HEK293T (cell line): Measurements from ENCODE around the gene ACO2.
"Not testable (repeated sequence)": the region's sequence is repeated elsewhere in the genome, so short reads cannot be mapped to it uniquely, and the experiment has no call there.

Source experiments
- CTCF ChIA-PET: fragments of 350-600 bp; formaldehyde crosslinking; extraction: SDS; loops from one replicate; lab custom pipeline; 2021; ENCODE audit warnings: antibody characterized with exemption, inconsistent platforms; lab: Yijun Ruan, JAX
- POLR2A ChIA-PET: fragments of 350-600 bp; formaldehyde crosslinking; extraction: SDS; loops from one replicate; lab custom pipeline; 2020; ENCODE audit warnings: antibody characterized with exemption, inconsistent platforms; lab: Yijun Ruan, JAX
- DNase-seq: peaks from one replicate; pipeline ENCODE4 v3.0.0; 2012; ENCODE audit warnings: mixed read lengths; ENCODE audit errors: extremely low spot score
- ARNT ChIP-seq: fragments of 450-650 bp; IDR thresholded peaks from 2 replicates; pipeline ENCODE4 v1.6.1; 2017; ENCODE audit warnings: mild to moderate bottlenecking
- BHLHE40 ChIP-seq: fragments of 450-650 bp; IDR thresholded peaks from 2 replicates; pipeline ENCODE4 v1.6.1; 2016; ENCODE audit warnings: mild to moderate bottlenecking, moderate library complexity, borderline replicate concordance
- CTBP1 ChIP-seq: fragments of 450-650 bp; IDR thresholded peaks from 2 replicates; pipeline ENCODE4 v1.6.1; 2016; ENCODE audit warnings: borderline replicate concordance
- ELF4 ChIP-seq: fragments of 450-650 bp; IDR thresholded peaks from 2 replicates; pipeline ENCODE4 v1.6.1; 2017; ENCODE audit warnings: antibody characterized with exemption
- FOXA1 ChIP-seq: fragments of 450-650 bp; IDR thresholded peaks from 2 replicates; pipeline ENCODE4 v1.6.1; 2016; ENCODE audit warnings: mild to moderate bottlenecking
- FOXK2 ChIP-seq: fragments of 450-650 bp; IDR thresholded peaks from 2 replicates; pipeline ENCODE4 v1.6.1; 2016; ENCODE audit warnings: mild to moderate bottlenecking
- FOXM1 ChIP-seq: fragments of 450-650 bp; IDR thresholded peaks from 2 replicates; pipeline ENCODE4 v1.6.1; 2017; ENCODE audit warnings: mild to moderate bottlenecking, borderline replicate concordance
- HDGF ChIP-seq: fragments of 450-650 bp; IDR thresholded peaks from 2 replicates; pipeline ENCODE4 v1.6.1; 2017; ENCODE audit warnings: antibody characterized with exemption, borderline replicate concordance
- L3MBTL2 ChIP-seq: fragments of 450-650 bp; conservative IDR thresholded peaks from 2 replicates; pipeline ENCODE4 v1.6.1; 2016; ENCODE audit warnings: mild to moderate bottlenecking
- LEF1 ChIP-seq: fragments of 450-650 bp; IDR thresholded peaks from 2 replicates; pipeline ENCODE4 v1.6.1; 2017; ENCODE audit warnings: mild to moderate bottlenecking, borderline replicate concordance
- NFRKB ChIP-seq: fragments of 450-650 bp; IDR thresholded peaks from 2 replicates; pipeline ENCODE4 v1.6.1; 2016; ENCODE audit warnings: mild to moderate bottlenecking, moderate library complexity
- SP1 ChIP-seq: fragments of 450-650 bp; IDR thresholded peaks from 2 replicates; pipeline ENCODE4 v1.6.1; 2017
- SUZ12 ChIP-seq: fragments of 450-650 bp; IDR thresholded peaks from 2 replicates; pipeline ENCODE4 v1.6.1; 2016; ENCODE audit warnings: mild to moderate bottlenecking
- TARDBP ChIP-seq: fragments of 450-650 bp; IDR thresholded peaks from 2 replicates; pipeline ENCODE4 v1.6.1; 2016
- ZNF384 ChIP-seq: fragments of 450-650 bp; IDR thresholded peaks from 2 replicates; pipeline ENCODE4 v1.6.1; 2016
- TF ChIP-seq, protein P1 (sequence below): fragments of 450-650 bp; IDR thresholded peaks from 2 replicates; pipeline ENCODE4 v1.6.1; 2016

Gene ACO2

DNA sequence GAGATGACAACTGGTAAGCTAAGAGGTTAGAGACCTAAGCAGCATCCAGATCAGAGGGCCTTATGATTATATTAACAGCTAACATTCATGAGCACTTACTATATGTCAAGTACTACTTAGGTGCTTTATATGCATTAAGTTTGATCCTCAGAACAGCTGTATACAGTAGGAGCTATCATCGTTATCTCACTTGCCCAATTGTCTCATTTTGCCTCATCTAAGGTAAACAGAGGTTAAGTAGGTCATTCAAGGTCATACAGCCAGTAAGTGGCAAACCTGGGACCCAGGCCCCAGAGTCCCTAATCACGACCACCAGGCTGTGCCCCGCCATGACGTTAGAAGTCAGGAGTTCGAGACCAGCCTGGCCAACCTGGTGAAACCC is 79.9 kb downstream of the ACO2 start:
- DNase-seq: no peak
- no peak for TF ChIP-seq FOXK2
- no peak for TF ChIP-seq SUZ12
- no peak for TF ChIP-seq LEF1
- TF ChIP-seq NFRKB: no peak
- TF ChIP-seq HDGF: no peak
- ChIA-PET CTCF (no interaction called here), POLR2A (interaction anchor here (0.8 to 1.3 kb wide), 2 partner anchors 11 to 41 kb away, joined by 3 to 8 read pairs; partner anchors contain the start of gene PMM1)

DNA sequence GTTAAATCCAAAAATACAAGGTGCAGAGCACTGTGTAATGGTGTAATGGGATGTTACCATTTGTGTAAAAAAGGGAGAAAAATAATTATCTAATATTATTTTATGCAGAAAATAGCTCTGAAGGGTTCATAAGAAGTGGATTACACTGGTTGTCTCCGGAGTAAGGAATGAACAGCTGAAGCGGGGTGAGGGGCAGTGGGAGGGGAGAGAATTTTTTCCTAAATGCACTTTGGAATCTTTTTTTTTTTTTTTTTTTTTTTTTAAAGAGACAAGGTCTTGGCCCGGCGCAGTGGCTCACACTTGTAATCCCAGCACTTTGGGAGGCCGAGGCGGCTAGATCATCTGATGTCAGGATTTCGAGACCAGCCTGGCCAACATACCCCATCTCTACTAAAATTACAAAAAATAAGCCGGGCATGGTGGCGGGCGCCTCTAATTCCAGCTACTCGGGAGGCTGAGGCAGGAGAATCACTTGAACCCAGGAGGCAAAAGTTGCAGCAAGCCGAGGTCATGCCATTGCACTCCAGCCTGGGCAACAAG is 82.1 kb downstream of the ACO2 start:
- no peak for DNase-seq
- CTCF ChIA-PET: interaction anchor here (0.8 kb wide), 1 partner anchor 27 kb away, joined by 3 read pairs; no protein-coding TSS in a partner anchor
- no peak for TF ChIP-seq HDGF
- TF ChIP-seq SP1: no peak
- TF ChIP-seq ARNT: no peak
- TF ChIP-seq NFRKB: no peak
- TF ChIP-seq CTBP1: no peak
- no peak for TF ChIP-seq BHLHE40
- no peak for TF ChIP-seq L3MBTL2
- TF ChIP-seq ZNF384: no peak; the same call in 1 of the 2 replicates
- TF ChIP-seq FOXM1: no peak
- TF ChIP-seq LEF1: no peak
- no peak for TF ChIP-seq TARDBP
- no peak for TF ChIP-seq FOXA1
- no peak for TF ChIP-seq SUZ12
- TF ChIP-seq, protein P1, sequence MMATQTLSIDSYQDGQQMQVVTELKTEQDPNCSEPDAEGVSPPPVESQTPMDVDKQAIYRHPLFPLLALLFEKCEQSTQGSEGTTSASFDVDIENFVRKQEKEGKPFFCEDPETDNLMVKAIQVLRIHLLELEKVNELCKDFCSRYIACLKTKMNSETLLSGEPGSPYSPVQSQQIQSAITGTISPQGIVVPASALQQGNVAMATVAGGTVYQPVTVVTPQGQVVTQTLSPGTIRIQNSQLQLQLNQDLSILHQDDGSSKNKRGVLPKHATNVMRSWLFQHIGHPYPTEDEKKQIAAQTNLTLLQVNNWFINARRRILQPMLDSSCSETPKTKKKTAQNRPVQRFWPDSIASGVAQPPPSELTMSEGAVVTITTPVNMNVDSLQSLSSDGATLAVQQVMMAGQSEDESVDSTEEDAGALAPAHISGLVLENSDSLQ: no peak
- no peak for TF ChIP-seq ELF4
- POLR2A ChIA-PET: interaction anchor here (0.6 to 1.8 kb wide), 2 partner anchors 29 to 70 kb away, joined by 3 to 5 read pairs; partner anchors contain the start of gene XRCC6

DNA sequence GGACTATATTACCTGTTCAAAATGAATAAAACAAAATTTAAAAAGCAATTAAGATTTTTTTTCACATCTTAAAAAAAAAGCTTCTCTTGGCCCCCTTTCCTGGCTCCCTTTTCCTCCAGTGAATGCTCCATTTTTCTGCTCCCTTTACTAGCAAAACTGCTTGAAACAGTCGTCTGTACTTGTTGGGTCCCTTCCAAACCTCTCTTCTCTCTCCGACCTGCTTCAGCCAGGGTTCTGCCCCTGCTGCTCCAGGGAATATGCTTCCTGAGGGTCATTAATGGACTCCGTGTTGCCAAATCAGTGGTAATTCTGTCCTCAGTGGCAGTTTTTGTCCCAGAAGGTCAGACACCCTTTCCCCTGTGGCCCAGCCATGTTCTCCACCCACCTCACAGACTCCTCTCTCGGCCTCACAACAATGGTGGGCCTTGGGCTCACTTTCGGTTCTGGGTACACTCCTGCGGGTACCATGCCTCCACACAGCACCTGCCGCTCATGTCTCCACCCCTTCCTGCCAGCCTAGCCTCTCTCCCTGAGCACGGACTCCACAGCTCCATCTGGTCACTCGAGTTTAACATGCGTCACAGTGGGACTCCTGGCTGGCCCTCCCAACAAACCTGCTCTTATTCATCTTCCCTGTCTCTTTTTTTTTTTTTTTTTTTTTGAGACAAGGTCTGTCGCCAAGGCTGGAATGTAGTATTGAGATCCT is 83.1 kb downstream of the ACO2 start:
- TF ChIP-seq FOXM1: no peak
- TF ChIP-seq CTBP1: no peak
- TF ChIP-seq NFRKB: no peak
- no peak for TF ChIP-seq LEF1
- ChIA-PET CTCF (interaction anchor here (0.6 kb wide), 1 partner anchor 1069 kb away, joined by 4 read pairs; no protein-coding TSS in a partner anchor), POLR2A (interaction anchor here (0.9 to 1.8 kb wide), 2 partner anchors 38 to 69 kb away, joined by 3 to 5 read pairs; partner anchors contain the start of genes PMM1 and XRCC6)
- no peak for DNase-seq

DNA sequence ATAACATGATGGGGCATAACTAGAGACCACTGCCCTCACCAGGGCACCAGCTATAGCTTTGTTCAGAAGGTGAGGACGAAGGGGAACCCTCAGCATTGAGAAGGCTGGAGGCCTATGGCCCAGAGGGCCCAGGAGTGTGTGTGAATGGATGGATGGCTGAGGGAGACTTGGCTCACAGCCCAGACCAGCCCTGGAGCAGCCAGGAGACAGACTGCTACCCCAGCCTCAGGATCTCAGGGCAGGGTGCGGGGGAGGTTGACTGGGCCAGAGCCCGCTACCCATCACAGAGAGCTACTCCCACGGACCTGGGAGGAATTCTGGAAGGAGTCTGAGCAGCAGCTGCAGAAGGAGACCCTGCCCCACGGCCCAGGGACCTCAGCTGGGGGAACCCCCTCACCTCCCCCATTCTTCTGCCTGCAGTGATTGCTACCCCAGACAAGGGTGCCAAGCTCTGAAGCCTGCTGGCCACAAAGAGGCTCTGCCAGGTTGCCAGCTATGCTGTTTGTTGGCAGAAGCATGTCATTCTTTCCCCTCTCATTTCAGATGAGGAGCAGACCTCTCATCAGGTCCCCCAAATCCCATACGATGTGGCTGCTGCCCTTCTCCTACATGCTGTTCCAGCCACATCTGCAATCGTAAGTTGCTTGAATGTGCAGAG is 86.5 kb downstream of the ACO2 start:
- POLR2A ChIA-PET: interaction anchor here (2.4 kb wide), 1 partner anchor 65 kb away, joined by 10 read pairs; the partner anchor contains the start of genes DESI1 and XRCC6
- TF ChIP-seq ARNT: no peak
- TF ChIP-seq L3MBTL2: no peak
- no peak for TF ChIP-seq TARDBP
- no peak for DNase-seq
- CTCF ChIA-PET: interaction anchor here (0.6 to 0.8 kb wide), 3 partner anchors 15 to 603 kb away, joined by 3 read pairs; partner anchors contain the start of gene PMM1

DNA sequence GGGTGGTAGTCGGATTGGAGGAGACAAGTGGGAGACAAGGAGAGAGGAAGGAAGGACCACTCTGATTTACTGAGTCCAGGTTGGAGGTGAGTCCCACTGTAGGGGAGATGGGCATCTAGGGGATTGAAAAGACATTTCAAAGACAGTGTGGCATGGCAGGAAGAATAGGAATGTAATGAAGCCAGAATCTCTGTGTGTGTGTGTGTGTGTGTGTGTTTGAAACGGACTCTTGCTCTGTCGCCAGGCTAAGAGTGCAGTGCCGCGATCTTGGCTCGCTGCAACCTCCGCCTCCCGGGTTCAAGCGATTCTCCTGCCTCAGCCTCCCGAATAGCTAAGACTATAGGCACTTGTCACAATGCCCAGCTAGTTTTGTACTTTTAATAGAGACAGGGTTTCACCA is 87.6 kb downstream of the ACO2 start:
- ChIA-PET CTCF (interaction anchor here (0.7 kb wide), 1 partner anchor 604 kb away, joined by 3 read pairs; no protein-coding TSS in a partner anchor), POLR2A (interaction anchor here (1.5 to 2.2 kb wide), 2 partner anchors 16 to 33 kb away, joined by 3 to 14 read pairs; partner anchors contain the start of gene PMM1)
- TF ChIP-seq SP1 (no peak), FOXM1 (no peak), ARNT (no peak), LEF1 (no peak), FOXK2 (no peak)
- TF ChIP-seq, protein P1: no peak
- DNase-seq: no peak

DNA sequence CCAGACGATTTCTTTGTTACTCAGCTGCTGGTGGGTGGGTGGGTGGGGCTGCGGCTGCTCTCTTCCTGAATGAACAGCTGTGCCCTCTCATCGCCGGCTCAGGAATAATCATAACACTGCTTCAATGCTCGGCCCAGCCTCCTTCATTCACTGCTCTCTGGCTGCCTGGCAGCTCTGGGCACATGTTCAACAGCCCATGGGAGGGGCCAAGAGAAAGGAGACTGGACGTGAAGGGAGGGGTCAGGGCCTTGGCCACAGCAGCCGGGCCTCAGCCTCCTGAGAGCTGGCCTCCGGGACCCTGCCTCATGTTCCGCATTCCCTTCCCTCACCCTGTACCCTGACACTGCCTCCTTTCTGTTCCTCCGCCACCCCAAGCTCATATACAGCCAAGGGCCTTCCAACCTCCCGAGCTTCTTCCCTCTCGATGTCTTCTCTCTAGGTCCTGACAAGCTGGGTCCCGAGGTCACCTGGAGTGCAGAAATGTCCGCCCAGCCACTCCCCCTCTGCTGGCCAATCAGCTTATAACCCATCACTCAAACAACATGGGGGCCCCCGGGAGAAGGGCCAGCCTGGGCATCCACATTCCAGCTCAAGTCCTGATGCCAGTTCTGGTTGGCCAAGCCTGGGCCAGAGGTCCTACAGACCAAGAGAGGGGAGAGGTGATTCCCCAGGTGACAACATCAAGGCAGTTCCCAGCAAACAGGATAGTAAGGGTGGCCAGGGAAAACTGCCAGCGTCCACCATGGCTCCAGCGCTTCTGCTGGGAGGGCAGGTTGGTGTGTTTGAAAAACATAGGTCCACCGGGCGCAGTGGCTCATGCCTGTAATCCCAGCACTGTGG is 88.7 kb downstream of the ACO2 start:
- no peak for DNase-seq
- TF ChIP-seq ZNF384: no peak
- TF ChIP-seq SUZ12: no peak
- TF ChIP-seq NFRKB: no peak
- no peak for TF ChIP-seq ARNT
- POLR2A ChIA-PET: interaction anchor here (1.5 to 2.2 kb wide), 3 partner anchors 17 to 63 kb away, joined by 3 to 14 read pairs (median 6); partner anchors contain the start of genes DESI1, PMM1 and XRCC6
- CTCF ChIA-PET: interaction anchor here (0.7 to 1.3 kb wide), 2 partner anchors 12 to 14 kb away, joined by 4 read pairs; partner anchors contain the start of gene POLR3H

DNA sequence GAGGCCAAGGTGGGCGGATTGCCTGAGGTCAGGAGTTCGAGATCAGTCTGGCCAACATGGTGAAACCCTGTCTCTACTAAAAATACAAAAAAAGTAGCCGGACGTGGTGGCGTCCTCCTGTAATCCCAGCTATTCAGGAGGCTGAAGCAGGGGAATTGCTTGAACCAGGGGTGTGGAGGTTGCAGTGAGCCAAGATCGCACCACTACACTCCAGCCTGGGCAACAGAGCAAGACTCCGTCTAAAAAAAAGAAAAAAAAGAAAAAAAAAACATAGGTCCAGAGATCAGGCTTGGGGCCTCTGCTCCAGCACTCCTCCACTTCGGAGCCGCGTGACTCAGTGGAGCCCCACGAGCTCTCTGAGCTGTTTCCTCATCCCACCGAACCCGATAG is 89.3 kb downstream of the ACO2 start:
- POLR2A ChIA-PET: interaction anchor here (1.1 to 2.2 kb wide), 3 partner anchors 32 to 178 kb away, joined by 3 to 14 read pairs (median 6); partner anchors contain the start of genes DESI1, PMM1 and XRCC6
- DNase-seq: not testable (repeated sequence)
- CTCF ChIA-PET: interaction anchor here (1.3 kb wide), 1 partner anchor 14 kb away, joined by 4 read pairs; the partner anchor contains the start of gene POLR3H
